GM19452 (cell line): Measurements from ENCODE around the gene SLC35E2B.

Experiments used
- ATAC-seq: cut with Tn5 transposase; IDR thresholded peaks from one replicate; pipeline ENCODE4 v1.9.1; 2021; ENCODE audit not compliant: unreplicated experiment

Gene SLC35E2B

DNA sequence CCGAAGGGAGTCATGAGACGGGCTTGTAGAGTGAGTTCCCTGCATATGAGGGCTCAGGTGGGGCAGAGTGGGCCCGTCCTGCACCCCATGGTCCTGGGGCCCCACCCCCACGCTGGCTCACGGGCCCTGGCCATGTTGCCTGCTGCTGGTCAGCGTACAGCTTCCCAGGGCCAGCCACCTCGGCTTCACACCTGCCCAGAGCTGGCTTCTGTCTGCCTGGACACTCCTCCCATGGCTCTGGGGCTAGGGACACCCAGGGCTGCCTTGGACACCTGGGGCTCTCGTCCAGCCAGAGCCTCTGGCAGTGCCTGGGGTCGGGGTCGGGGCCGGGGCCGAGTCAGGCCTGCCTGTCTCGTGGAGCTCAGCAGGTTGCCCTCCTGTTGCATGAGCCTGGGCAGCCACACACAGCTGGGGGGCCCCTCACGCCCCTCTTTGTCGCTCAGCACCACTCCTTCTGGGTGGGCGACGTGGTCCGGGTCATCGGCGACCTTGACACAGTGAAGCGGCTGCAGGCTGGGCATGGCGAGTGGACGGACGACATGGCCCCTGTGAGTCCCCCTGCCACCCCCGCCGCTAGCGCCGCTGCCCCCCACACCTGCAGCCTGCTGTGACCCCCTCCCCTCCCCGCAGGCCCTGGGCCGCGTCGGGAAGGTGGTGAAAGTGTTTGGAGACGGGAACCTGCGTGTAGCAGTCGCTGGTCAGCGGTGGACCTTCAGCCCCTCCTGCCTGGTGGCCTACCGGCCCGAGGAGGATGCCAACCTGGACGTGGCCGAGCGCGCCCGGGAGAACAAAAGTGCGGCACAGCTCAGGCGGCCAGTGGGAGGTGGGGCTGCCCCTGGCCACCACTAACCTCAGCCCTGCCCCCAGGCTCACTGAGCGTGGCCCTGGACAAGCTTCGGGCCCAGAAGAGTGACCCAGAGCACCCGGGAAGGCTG is 66.1 kb downstream of the SLC35E2B start:
- no peak for ATAC-seq

DNA sequence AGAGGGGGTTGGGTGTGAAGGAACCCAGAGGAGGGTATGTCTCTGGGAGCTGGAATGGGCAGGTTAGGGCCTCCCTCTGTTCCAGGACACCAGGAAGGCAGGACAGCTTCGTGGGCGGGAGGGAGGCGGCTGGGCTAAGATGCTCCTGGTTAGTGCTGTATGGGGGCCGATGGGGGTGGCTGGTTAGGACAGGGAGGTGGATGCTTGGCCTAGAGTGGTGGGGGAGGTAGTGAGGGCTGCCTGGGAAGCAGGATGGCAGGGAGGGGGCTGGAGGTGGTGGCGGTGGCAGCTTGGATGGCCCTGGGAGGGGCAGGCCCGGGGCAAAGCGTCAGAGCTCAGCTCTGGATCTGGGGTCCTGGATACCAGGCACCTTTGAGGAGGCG is 66.8 kb downstream of the SLC35E2B start:
- no peak for ATAC-seq

- ATAC-seq, result no peak
Measured at GRCh38 chr1:1625404-1625775, 67.2 kb downstream of the SLC35E2B start.

GRCh38 chr1:1624443-1625403 is 67.9 kb downstream of the SLC35E2B start:
- no peak for ATAC-seq

DNA sequence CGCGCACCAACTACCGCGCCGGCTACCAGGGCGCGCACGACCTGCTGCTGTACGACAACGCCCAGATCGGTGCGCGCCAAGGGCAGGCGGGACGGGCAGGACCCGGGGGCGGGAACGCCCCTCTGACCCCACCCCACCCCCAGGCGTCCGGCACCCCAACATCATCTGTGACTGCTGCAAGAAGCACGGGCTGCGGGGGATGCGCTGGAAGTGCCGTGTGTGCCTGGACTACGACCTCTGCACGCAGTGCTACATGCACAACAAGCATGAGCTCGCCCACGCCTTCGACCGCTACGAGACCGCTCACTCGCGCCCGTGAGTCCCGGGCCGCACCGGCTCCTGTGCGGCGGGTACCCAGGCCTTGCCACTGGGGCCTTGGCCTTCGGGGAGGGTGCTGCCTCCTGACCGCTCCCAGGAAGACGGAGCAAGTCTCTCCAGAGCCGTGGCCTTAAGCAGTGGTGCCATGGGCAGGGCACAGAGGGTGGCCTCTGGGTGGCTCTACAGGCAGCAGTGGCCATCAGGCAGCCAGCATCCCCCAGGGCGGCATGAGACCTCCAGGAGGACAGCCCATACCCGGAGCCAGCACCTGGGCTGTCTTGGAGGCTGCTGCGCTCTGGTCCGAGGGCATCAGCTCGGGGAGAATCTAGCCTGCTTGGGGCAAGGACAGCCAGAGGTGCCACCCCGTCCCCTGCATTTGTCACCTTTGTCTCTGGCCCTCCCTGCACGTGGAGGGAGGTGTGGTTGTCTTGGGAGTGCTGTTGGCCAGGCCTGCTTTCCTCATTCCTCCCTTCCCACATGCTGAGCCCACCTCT is 68.8 kb downstream of the SLC35E2B start:
- ATAC-seq, result no peak

DNA sequence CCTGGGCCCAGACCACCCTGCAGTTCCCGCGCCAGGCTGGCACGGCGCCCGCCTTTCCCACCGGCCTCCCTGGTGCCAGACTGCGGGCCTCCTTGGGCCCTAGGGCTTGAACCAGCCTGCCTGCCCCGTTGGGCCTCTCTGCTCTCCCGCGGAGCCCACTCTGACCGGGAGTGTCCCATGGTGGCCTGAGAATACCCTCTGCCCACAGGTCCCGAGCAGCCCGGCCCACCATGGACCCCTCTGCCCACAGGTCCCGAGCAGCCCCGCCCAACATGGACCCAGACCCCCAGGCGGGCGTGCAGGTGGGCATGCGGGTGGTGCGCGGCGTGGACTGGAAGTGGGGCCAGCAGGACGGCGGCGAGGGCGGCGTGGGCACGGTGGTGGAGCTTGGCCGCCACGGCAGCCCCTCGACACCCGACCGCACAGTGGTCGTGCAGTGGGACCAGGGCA is 69.4 kb downstream of the SLC35E2B start:
- ATAC-seq, result no peak

DNA sequence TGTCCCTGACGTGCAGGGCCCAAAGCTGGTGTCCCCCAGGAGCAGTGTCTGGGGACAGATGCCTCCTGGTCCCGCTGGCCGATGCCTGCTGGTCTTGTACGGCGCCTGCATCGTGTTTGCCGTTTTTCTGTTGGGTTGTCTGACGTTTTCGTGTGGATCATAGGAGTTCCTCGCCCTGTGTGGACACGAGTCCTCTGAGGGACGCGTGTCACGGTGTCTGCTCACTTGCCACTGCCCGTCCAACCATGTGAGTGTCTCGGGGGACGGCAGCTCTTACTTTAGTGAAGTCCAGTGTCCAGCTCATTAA is 69.9 kb downstream of the SLC35E2B start:
- no peak for ATAC-seq

DNA sequence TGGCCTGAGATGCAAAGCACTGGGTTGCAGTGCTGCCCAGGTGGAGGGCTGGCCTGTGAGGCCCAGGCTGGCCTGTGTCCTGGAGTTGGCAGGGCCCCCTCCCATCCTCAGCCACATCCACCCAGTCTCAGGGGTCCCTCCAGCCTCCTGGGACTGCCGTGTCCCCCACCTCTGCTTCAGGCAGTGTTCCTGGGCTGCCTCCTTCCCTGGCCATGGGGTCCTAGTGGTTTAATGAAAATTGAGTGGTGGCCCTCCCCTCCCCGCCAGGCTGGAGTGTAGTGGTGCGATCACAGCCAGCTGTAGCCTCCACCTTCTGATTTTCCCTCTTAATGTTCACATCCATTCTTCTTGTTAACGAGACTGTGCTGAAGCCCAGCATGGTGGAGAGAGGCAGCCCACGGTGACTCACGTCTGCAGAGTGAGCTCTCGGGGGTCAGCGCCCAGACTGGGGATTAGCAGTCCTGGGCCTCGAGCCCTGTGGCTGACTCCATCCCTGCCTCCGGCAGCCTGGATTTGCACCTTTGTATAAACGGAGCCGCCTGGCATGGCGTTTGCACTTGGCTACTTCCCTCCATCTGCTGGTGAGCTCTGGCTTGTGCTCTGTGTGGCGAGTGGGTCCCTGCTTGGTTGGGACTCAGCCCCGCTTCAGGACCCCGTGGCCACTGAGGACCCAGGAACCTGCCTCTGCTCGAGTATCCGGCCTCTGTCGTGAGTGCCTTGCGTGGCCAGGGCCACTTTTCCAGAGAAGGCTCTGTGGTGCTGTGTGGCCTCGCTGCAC is 70.4 kb downstream of the SLC35E2B start:
- ATAC-seq, result no peak

- no peak for ATAC-seq
Measured at GRCh38 chr1:1621173-1622009, 71.2 kb downstream of the SLC35E2B start.

DNA sequence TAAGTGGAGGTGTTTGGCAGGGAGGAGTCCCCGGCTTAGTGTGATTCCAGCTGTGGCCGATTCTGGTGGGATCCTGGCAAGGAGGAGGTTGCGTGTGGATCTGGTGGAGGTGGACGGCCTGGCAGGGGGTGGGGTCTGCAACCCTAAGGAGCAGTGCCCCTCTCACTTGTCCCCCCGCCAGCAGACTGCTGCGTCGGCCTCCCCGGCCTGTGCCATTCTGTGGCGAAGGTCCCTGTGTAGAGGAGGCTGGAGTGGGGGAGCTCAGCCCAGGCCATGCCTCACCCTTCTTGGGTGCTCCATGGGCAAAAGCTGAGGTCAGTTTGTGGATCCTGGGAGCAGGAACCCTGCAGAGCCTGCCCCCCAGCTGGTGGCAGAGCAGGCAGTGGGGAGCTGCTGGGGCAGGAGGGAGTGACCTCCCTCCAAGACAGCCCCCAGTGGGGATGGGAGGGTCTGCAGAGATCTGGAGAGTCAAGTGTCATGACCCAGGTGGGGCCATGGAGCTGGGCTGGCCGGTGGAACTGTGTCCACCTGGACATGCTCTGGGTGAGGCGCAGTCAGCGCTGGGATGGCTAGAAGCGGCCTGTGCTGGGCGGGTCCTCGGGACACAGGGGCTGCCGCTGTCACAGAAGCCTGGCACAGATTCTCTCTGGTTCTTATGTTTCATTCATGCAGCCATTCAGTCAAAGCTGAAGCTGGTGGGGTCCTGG is 72.0 kb downstream of the SLC35E2B start:
- ATAC-seq, result no peak

- no peak for ATAC-seq
Measured at GRCh38 chr1:1619917-1620361, 72.7 kb downstream of the SLC35E2B start.

GRCh38 chr1:1618396-1619068 is 74.1 kb downstream of the SLC35E2B start:
- ATAC-seq, result no peak

- ATAC-seq, result no peak
Measured at GRCh38 chr1:1617925-1618324, 74.7 kb downstream of the SLC35E2B start.

DNA sequence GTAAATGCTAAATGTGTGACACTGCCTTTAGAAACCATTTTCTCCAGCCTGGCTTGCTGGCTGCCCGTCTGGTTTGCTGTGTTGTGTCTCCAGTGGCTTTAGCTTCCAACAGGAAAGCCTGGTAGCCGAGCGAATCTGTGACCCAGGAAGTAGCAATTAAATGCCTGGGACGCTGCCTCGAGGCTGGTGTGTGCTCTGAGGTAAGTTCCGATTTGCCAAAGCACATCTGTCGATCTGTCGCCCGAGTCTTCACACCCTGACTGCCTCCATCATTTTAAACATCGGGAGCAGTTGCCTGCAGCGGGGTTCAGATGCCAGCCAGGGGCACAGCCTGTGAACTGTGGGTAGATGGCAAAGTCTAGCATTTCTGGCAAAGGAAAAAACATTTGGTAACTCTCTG is 75.1 kb downstream of the SLC35E2B start:
- no peak for ATAC-seq

DNA sequence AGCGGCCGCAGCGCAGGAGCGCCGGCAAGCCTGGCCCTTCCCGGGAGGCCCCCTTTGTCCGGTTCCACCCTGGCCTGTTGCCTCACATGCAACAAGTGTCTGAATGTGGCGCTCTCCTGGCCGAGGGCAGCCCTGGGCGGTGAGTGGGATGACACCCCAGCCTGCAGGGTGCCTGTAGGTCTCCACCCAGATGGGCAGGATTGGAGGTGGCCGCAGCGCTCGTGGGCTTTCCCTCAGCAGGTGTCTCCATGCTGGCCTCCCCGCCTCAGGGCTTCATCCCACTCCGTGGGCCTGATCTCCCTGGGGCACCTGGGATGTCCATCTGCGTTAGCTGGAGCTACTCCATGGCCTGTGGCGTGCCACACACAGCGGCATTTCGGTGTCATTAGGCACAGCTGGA is 75.8 kb downstream of the SLC35E2B start:
- no peak for ATAC-seq

- peak; percentile 20 for ATAC-seq
Measured at GRCh38 chr1:1616045-1616790, 76.4 kb downstream of the SLC35E2B start.

- ATAC-seq, result peak; percentile 83
Measured at GRCh38 chr1:1615256-1616044, 77.1 kb downstream of the SLC35E2B start, which contains the start of gene MIB2. MIB2 (plus strand) TSS chr1:1615500; CDS start chr1:1623453, 7,953 bp downstream.
